Brain microvascular endothelial cell (primary cell): ENCODE measurements around the gene SLC43A2.

Source experiments
- DNase-seq: peaks from one replicate; pipeline ENCODE4 v3.0.0-alpha.2; 2020
- H3K27ac ChIP-seq: fragments of 250-450 bp; sonication (Bioruptor Pico); 2 replicates; pipeline ENCODE4 v1.5.1; 2020; ENCODE audit warnings: mild to moderate bottlenecking, moderate library complexity
- H3K27me3 ChIP-seq: fragments of 250-450 bp; sonication (Bioruptor Pico); replicated peaks from 2 replicates; pipeline ENCODE4 v1.5.1; 2020; ENCODE audit warnings: mild to moderate bottlenecking
- H3K36me3 ChIP-seq: fragments of 250-450 bp; sonication (Bioruptor Pico); replicated peaks from 2 replicates; pipeline ENCODE4 v1.5.1; 2020; ENCODE audit warnings: mild to moderate bottlenecking
- H3K4me3 ChIP-seq: 2 replicates; pipeline ENCODE4 v1.5.1; 2011; ENCODE audit warnings: low read depth, mild to moderate bottlenecking, control low read depth, low read length, moderate library complexity
- CTCF ChIP-seq: IDR thresholded peaks from 2 replicates; pipeline ENCODE4 v1.5.1; 2011; ENCODE audit warnings: low read depth, mild to moderate bottlenecking, moderate library complexity, low read length, control low read depth, inconsistent platforms; ENCODE audit errors: missing control alignments
- in situ Hi-C: cut with HindIII; loops from 2 replicates; pipeline ENCODE4 v1.10.0; 2017; ENCODE audit warnings: low sequenced_read_pairs, low pct_ligation_motif_present

The SLC43A2 gene

GRCh38 chr17:1545618-1546017 lies 83.0 kb downstream of the SLC43A2 start:
- in situ Hi-C loops, result no loop called here
- no peak for DNase-seq
- Histone ChIP-seq H3K4me3 (no peak overlapping the region), H3K27me3 (no peaks in the 10 kb centered on the region), H3K36me3 (peaks cover 39% of the 10 kb centered on the region), H3K27ac (no peak overlapping the region)
- no peak for TF ChIP-seq CTCF

- H3K27ac ChIP-seq, result no peak overlapping the region
- in situ Hi-C loops, result no loop called here
- no peak for DNase-seq
Measured at GRCh38 chr17:1542316-1542715, 86.3 kb downstream of the SLC43A2 start.

GRCh38 chr17:1541367-1541904 lies 87.2 kb downstream of the SLC43A2 start:
- in situ Hi-C loops, result no loop called here
- H3K4me3 ChIP-seq, result no peak overlapping the region
- no peaks in the 10 kb centered on the region for H3K27me3 ChIP-seq
- no peak overlapping the region for H3K27ac ChIP-seq
- no peak for DNase-seq
- TF ChIP-seq CTCF, result no peak
- H3K36me3 ChIP-seq, result peaks cover 45% of the 10 kb centered on the region

More at GRCh38 chr17:1542316-1542715, 86.3 kb downstream of the SLC43A2 start:
- Histone ChIP-seq H3K36me3 (peaks cover 46% of the 10 kb centered on the region), H3K4me3 (no peak overlapping the region), H3K27me3 (no peaks in the 10 kb centered on the region)
- no peak for TF ChIP-seq CTCF

GRCh38 chr17:1539811-1540210 lies 88.8 kb downstream of the SLC43A2 start:
- no peak for TF ChIP-seq CTCF
- in situ Hi-C loops, result no loop called here
- Histone ChIP-seq H3K4me3 (no peak overlapping the region), H3K36me3 (peaks cover 45% of the 10 kb centered on the region), H3K27me3 (no peaks in the 10 kb centered on the region), H3K27ac (no peak overlapping the region)
- no peak for DNase-seq

GRCh38 chr17:1535737-1536136 lies 92.9 kb downstream of the SLC43A2 start:
- Histone ChIP-seq H3K4me3 (no peak overlapping the region), H3K27ac (no peak overlapping the region), H3K27me3 (no peaks in the 10 kb centered on the region), H3K36me3 (peaks cover 55% of the 10 kb centered on the region)
- no peak for TF ChIP-seq CTCF
- in situ Hi-C loops, result no loop called here
- no peak for DNase-seq

DNA sequence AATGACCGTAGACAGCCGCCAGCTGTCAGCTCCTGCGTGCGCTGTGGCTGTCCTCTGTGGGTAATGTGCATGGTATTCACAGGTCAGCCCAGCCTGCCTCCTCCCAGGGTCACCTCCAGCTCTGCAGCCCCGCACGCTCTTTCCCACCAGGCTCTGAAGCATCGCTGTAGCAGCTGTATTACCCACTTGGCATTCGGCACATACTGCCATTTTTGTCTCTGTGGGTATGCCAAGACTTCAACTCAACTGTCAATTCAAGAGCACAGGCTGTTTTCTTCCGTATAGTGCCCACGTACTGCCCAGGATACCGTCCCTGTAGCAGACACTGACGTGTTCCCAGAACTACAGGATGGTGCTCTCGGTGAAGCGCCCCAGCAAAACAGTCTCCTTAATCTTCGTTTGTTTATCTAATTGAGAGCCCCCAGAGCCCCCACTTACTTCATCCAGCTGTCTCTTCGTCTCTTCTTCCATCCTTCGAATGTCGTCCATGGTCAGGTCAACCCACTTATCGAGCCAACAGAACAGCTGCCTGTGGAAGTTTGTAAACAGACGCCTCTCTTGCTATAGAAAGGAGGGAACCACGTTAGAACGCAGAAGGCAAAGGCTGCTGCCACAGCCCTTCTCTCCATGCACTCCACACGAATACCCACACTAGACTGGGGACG lies 94.8 kb downstream of the SLC43A2 start:
- no peak for TF ChIP-seq CTCF
- Histone ChIP-seq H3K27ac (no peak overlapping the region), H3K36me3 (peaks cover 52% of the 10 kb centered on the region), H3K4me3 (no peak overlapping the region), H3K27me3 (no peaks in the 10 kb centered on the region)
- DNase-seq, result no peak
- in situ Hi-C loops, result no loop called here
